Ishikawa (cell line): ENCODE results near the gene MDN1.

Experiments used
- CEBPB ChIP-seq: IDR thresholded peaks from 2 replicates; pipeline ENCODE4 v1.6.1; 2012
- CREB1 ChIP-seq: IDR thresholded peaks from 2 replicates; pipeline ENCODE4 v1.6.1; 2012; ENCODE audit warnings: low read depth
- EGR1 ChIP-seq: IDR thresholded peaks from 2 replicates; pipeline ENCODE4 v1.6.1; 2012
- EP300 ChIP-seq: IDR thresholded peaks from 2 replicates; pipeline ENCODE4 v1.6.1; 2012; ENCODE audit warnings: borderline replicate concordance
- MAX ChIP-seq: IDR thresholded peaks from 2 replicates; pipeline ENCODE4 v1.6.1; 2012
- REST ChIP-seq: IDR thresholded peaks from 2 replicates; pipeline ENCODE4 v1.6.1; 2012; ENCODE audit warnings: low read depth, mild to moderate bottlenecking
- TAF1 ChIP-seq: IDR thresholded peaks from 2 replicates; pipeline ENCODE4 v1.6.1; 2012; ENCODE audit warnings: low read depth, mild to moderate bottlenecking
- YY1 ChIP-seq: IDR thresholded peaks from 2 replicates; pipeline ENCODE4 v1.6.1; 2012; ENCODE audit warnings: low read depth

GRCh38 chr6:89805814-89806371 is 13.7 kb downstream of the MDN1 start:
- TF ChIP-seq EGR1 (no peak), CREB1 (no peak), CEBPB (no peak), TAF1 (no peak), MAX (no peak), EP300 (no peak), REST (no peak), YY1 (no peak)
